Measurements from ENCODE around the gene MAN1C1. TPM values are rescaled to one million over a fixed set of nuclear protein-coding genes. Genes with fewer than 3 reads are reported as not detected.

Gene MAN1C1
- total and polyA plus RNA-seq, 9 of the 15 experiments (the other 6 are each of a cell fraction or from before 2014, with no cell fraction given), result 0.04 to 0.44 (median 0.10) TPM; not detected in 3

DNA sequence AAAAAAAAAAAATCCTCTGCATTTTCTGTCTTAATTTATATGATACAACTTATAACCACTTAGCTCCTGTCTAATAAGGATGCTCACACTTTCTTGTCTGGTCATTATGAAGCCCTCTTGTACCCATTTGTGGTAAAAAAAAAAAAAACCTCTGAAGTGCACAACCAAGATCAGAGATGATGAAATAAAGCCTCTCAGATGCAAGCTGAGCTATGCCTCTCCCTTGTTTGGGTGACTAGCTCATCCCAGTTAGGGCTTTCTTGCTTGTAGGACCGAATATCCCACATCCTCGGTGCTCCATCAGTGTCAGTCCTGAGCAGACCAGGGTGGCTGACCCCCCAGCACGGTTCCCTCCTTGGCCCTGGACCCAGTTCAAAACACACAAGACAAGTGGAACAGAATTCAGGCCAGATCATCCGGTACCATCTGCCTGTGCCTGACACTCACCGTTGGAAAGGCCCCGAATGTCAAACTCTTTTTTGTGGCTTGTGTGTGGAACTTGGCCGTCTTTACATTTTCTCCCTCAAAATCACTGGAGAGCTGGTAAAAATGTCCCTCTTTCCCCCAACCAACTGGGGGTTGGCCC is 177.1 kb downstream of the MAN1C1 start:
- H3K4me1 ChIP-seq (replicated peaks in 1 of 2; ENCODE audit: control insufficient read depth in 2 of 2, insufficient read depth in 2 of 2, low read length in 2 of 2), result peaks cover 0 to 4% of the 10 kb centered on the region in 2 experiments; a peak in 1 of 5 replicates
- H3K9me3 ChIP-seq (replicated peaks; ENCODE audit: control insufficient read depth, insufficient read depth, low read depth, low read length), result no peaks in the 10 kb centered on the region
- DNase-seq (ENCODE audit: extremely low read depth in 1 of 4, low spot score in 3 of 4) (no peak), ATAC-seq (no peak), FAIRE-seq (no peak)
- H3K79me2 ChIP-seq (ENCODE audit: control insufficient read depth, insufficient read depth, low read length), result no peaks in the 10 kb centered on the region
- no peak overlapping the region for H3K9ac ChIP-seq (ENCODE audit: insufficient read depth in 1 of 2, low read depth in 2 of 2, low read length in 2 of 2)
- TF ChIP-seq POLR3G (IDR thresholded peaks at IDR 0.05; ENCODE audit: extremely low read depth, insufficient read length, insufficient replicate concordance) (no peak), IRF2 (CRISPR knock-in tag; IDR thresholded peaks at IDR 0.05) (no peak), GATA2 (CRISPR knock-in tag; IDR thresholded peaks at IDR 0.05) (no peak), ZNF384 (IDR thresholded peaks at IDR 0.05; ENCODE audit: low read depth, low read length) (peak; percentile 20; the same call in 1 of the 2 replicates), MYC (IDR thresholded peaks at IDR 0.05; ENCODE audit: low read depth, low read length) (no peak), MYC (CRISPR knock-in tag; IDR thresholded peaks at IDR 0.05; ENCODE audit: borderline replicate concordance, low read depth) (no peak), ZFPM2 (CRISPR knock-in tag; IDR thresholded peaks at IDR 0.05) (no peak), ELF2 (CRISPR knock-in tag; IDR thresholded peaks at IDR 0.05) (no peak), CEBPG (CRISPR knock-in tag; IDR thresholded peaks at IDR 0.05) (no peak), CEBPG (tag; conservative IDR thresholded peaks at IDR 0.05 in 1 of 2, IDR thresholded peaks at IDR 0.05 in 1 of 2) (peak; percentile 46 to 54; a peak in 3 of 4 replicates), NCOA2 (IDR thresholded peaks at IDR 0.05; ENCODE audit: partially characterized antibody in 2 of 2) (no peak), NCOA4 (IDR thresholded peaks at IDR 0.05; ENCODE audit: partially characterized antibody) (no peak), ZNF263 (CRISPR knock-in tag; IDR thresholded peaks at IDR 0.05; ENCODE audit: borderline replicate concordance) (no peak)
- TF ChIP-seq, protein P1, sequence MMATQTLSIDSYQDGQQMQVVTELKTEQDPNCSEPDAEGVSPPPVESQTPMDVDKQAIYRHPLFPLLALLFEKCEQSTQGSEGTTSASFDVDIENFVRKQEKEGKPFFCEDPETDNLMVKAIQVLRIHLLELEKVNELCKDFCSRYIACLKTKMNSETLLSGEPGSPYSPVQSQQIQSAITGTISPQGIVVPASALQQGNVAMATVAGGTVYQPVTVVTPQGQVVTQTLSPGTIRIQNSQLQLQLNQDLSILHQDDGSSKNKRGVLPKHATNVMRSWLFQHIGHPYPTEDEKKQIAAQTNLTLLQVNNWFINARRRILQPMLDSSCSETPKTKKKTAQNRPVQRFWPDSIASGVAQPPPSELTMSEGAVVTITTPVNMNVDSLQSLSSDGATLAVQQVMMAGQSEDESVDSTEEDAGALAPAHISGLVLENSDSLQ (IDR thresholded peaks at IDR 0.05), result no peak
- H3K27me3 ChIP-seq (ENCODE audit: control insufficient read depth in 2 of 2, insufficient read depth in 2 of 2, low read length in 2 of 2), result peaks cover 35 to 67% of the 10 kb centered on the region in 2 experiments
- in situ Hi-C loops (cut with MboI) (loop anchor here (5.0 kb wide), 1 partner anchor 51 kb away; no protein-coding TSS in a partner anchor), intact Hi-C loops (cut with micrococcal nuclease) (loop anchor here (10.0 kb wide), 1 partner anchor 49 kb away; no protein-coding TSS in a partner anchor)
- H3K27ac ChIP-seq (ENCODE audit: extremely low read depth, low read depth, low read length), result no peak overlapping the region
- no peaks in the 10 kb centered on the region for H3K36me3 ChIP-seq (ENCODE audit: control insufficient read depth, insufficient read depth, low read length)
- no peaks in the 10 kb centered on the region for H4K20me1 ChIP-seq (replicated peaks; ENCODE audit: control insufficient read depth, insufficient read depth, low read length)
- BruUV-seq (replicated peaks), result no TSS peak
- 14% methylated on average over 7 of the region's 7 CpGs for whole genome bisulfite sequencing (ENCODE audit: insufficient coverage, low coverage, missing lambda C conversion rate)
- ChIA-PET POLR2A (interaction anchor here (1.3 to 1.9 kb wide), 2 partner anchors 9 to 11 kb away, joined by 4 to 6 read pairs; no protein-coding TSS in a partner anchor), CTCF (ENCODE audit: low intra/inter-chr PET ratio) (interaction anchor here (0.7 kb wide), 1 partner anchor 39 kb away, joined by 3 read pairs; no protein-coding TSS in a partner anchor)
- no peak overlapping the region for H3K4me2 ChIP-seq (ENCODE audit: insufficient read depth, low read length)
- H2AFZ ChIP-seq (ENCODE audit: low read depth, low read length), result no peak overlapping the region
- no peak overlapping the region for H3K4me3 ChIP-seq
- H3K9me1 ChIP-seq (ENCODE audit: control insufficient read depth, insufficient read depth, low read length), result no peaks in the 10 kb centered on the region
